Activated T-helper 17 cell treated with anti-CD3 and anti-CD28 coated beads, Interleukin-2, amount 50 U/mL, for 72 hours (primary cell): ENCODE results near the gene CASD1. TPM values are rescaled to one million over a fixed set of nuclear protein-coding genes. Genes with fewer than 3 reads are reported as not detected.
A peak's percentile ranks its signal among the peaks of the same experiment; 100 is the strongest.

Source experiments
- ATAC-seq: fragments of 150-1000 bp; cut with Tn5 transposase; replicated peaks from 2 replicates; pipeline ENCODE4 v1.10.0; 2021; ENCODE audit warnings: mild to moderate bottlenecking, moderate library complexity
- H3K27ac Mint-ChIP-seq: one replicate; pipeline ENCODE4 v1.8.0; 2022; ENCODE audit warnings: mixed read lengths
- H3K27me3 Mint-ChIP-seq: one replicate; pipeline ENCODE4 v1.8.0; 2022; ENCODE audit warnings: mixed read lengths
- H3K36me3 Mint-ChIP-seq: one replicate; pipeline ENCODE4 v1.8.0; 2022; ENCODE audit warnings: low read depth, mild to moderate bottlenecking, mixed read lengths
- H3K4me1 Mint-ChIP-seq: one replicate; pipeline ENCODE4 v1.8.0; 2022; ENCODE audit warnings: mixed read lengths
- H3K4me3 Mint-ChIP-seq: one replicate; pipeline ENCODE4 v1.8.0; 2022; ENCODE audit warnings: mild to moderate bottlenecking, mixed read lengths
- H3K9me3 Mint-ChIP-seq: one replicate; pipeline ENCODE4 v1.8.0; 2022; ENCODE audit warnings: mixed read lengths
- total RNA-seq, 2 donors: library from RNA; stranded (reverse); gene quantifications; one replicate each; pipeline ENCODE4 v1.2.3, GENCODE V29; 2022

The CASD1 gene
- total RNA-seq = 10 to 100 TPM; 14.2 to 26.6 TPM

GRCh38 chr7:94509264-94509886, at the start of gene CASD1:
Gene CASD1 (plus strand): TSS chr7:94509809. CDS start chr7:94510085, 276 bp downstream.
- Mint-ChIP-seq H3K36me3 (peaks cover 16% of the 10 kb centered on the region), H3K27me3 (no peaks in the 10 kb centered on the region), H3K4me3 (peak within 1 kb of the TSS; percentile 91), H3K9me3 (no peaks in the 10 kb centered on the region), H3K27ac (peak within 1 kb of the TSS; percentile 92), H3K4me1 (peaks cover 36% of the 10 kb centered on the region)
- ATAC-seq = peak; percentile 64

GRCh38 chr7:94466516-94466915, 43.1 kb upstream of the CASD1 start:
- Mint-ChIP-seq H3K36me3 (no peaks in the 10 kb centered on the region), H3K9me3 (no peaks in the 10 kb centered on the region)

GRCh38 chr7:94471604-94472003, 38.0 kb upstream of the CASD1 start:
- Mint-ChIP-seq H3K27ac (no peak overlapping the region), H3K36me3 (no peaks in the 10 kb centered on the region), H3K4me1 (no peaks in the 10 kb centered on the region), H3K9me3 (no peaks in the 10 kb centered on the region), H3K27me3 (peaks cover 21% of the 10 kb centered on the region), H3K4me3 (no peak overlapping the region)
- no peak for ATAC-seq

More at GRCh38 chr7:94466516-94466915, 43.1 kb upstream of the CASD1 start:
- ATAC-seq = no peak
- Mint-ChIP-seq H3K27me3 (peaks cover 17% of the 10 kb centered on the region), H3K27ac (no peak overlapping the region), H3K4me1 (no peaks in the 10 kb centered on the region), H3K4me3 (no peak overlapping the region)

GRCh38 chr7:94472608-94473007, 37.0 kb upstream of the CASD1 start:
- H3K9me3 Mint-ChIP-seq = no peaks in the 10 kb centered on the region
- H3K4me3 Mint-ChIP-seq = no peak overlapping the region
- no peaks in the 10 kb centered on the region for H3K36me3 Mint-ChIP-seq
- H3K27ac Mint-ChIP-seq = no peak overlapping the region
- no peaks in the 10 kb centered on the region for H3K4me1 Mint-ChIP-seq
- H3K27me3 Mint-ChIP-seq = peaks cover 18% of the 10 kb centered on the region
- peak; percentile 56 for ATAC-seq

- H3K27ac Mint-ChIP-seq = no peak overlapping the region
- H3K4me3 Mint-ChIP-seq = no peak overlapping the region
- H3K9me3 Mint-ChIP-seq = no peaks in the 10 kb centered on the region
These were observed 33.3 kb upstream of the CASD1 start for GRCh38 chr7:94476251-94476840.

GRCh38 chr7:94477878-94478277, 31.7 kb upstream of the CASD1 start:
- no peak overlapping the region for H3K27ac Mint-ChIP-seq
- H3K36me3 Mint-ChIP-seq = no peaks in the 10 kb centered on the region
- no peaks in the 10 kb centered on the region for H3K4me1 Mint-ChIP-seq
- no peak overlapping the region for H3K4me3 Mint-ChIP-seq
- no peak for ATAC-seq
- H3K9me3 Mint-ChIP-seq = no peaks in the 10 kb centered on the region
- H3K27me3 Mint-ChIP-seq = peaks cover 16% of the 10 kb centered on the region

More at GRCh38 chr7:94476251-94476840, 33.3 kb upstream of the CASD1 start:
- peaks cover 14% of the 10 kb centered on the region for H3K27me3 Mint-ChIP-seq
- no peak for ATAC-seq
- no peaks in the 10 kb centered on the region for H3K36me3 Mint-ChIP-seq
- H3K4me1 Mint-ChIP-seq = no peaks in the 10 kb centered on the region

- ATAC-seq = no peak
- H3K36me3 Mint-ChIP-seq = no peaks in the 10 kb centered on the region
- no peaks in the 10 kb centered on the region for H3K9me3 Mint-ChIP-seq
- H3K27ac Mint-ChIP-seq = no peak overlapping the region
- no peaks in the 10 kb centered on the region for H3K4me1 Mint-ChIP-seq
- peaks cover 19% of the 10 kb centered on the region for H3K27me3 Mint-ChIP-seq
- no peak overlapping the region for H3K4me3 Mint-ChIP-seq
These were observed 30.9 kb upstream of the CASD1 start for GRCh38 chr7:94478648-94479214.

- H3K27me3 Mint-ChIP-seq = peaks cover 30% of the 10 kb centered on the region
- no peak for ATAC-seq
- H3K36me3 Mint-ChIP-seq = no peaks in the 10 kb centered on the region
- no peaks in the 10 kb centered on the region for H3K9me3 Mint-ChIP-seq
- no peak overlapping the region for H3K27ac Mint-ChIP-seq
- H3K4me3 Mint-ChIP-seq = no peak overlapping the region
- no peaks in the 10 kb centered on the region for H3K4me1 Mint-ChIP-seq
These were observed 28.3 kb upstream of the CASD1 start for GRCh38 chr7:94481279-94481678.

GRCh38 chr7:94482796-94483195, 26.8 kb upstream of the CASD1 start:
- Mint-ChIP-seq H3K9me3 (no peaks in the 10 kb centered on the region), H3K27ac (no peak overlapping the region), H3K27me3 (peaks cover 31% of the 10 kb centered on the region), H3K4me1 (no peaks in the 10 kb centered on the region), H3K36me3 (no peaks in the 10 kb centered on the region), H3K4me3 (no peak overlapping the region)
- no peak for ATAC-seq

- H3K36me3 Mint-ChIP-seq = no peaks in the 10 kb centered on the region
- H3K9me3 Mint-ChIP-seq = no peaks in the 10 kb centered on the region
- no peak overlapping the region for H3K4me3 Mint-ChIP-seq
- H3K4me1 Mint-ChIP-seq = no peaks in the 10 kb centered on the region
- peaks cover 37% of the 10 kb centered on the region for H3K27me3 Mint-ChIP-seq
- ATAC-seq = no peak
- H3K27ac Mint-ChIP-seq = no peak overlapping the region
These were observed 25.8 kb upstream of the CASD1 start for GRCh38 chr7:94483843-94484242.

GRCh38 chr7:94486216-94486615, 23.4 kb upstream of the CASD1 start:
- Mint-ChIP-seq H3K9me3 (no peaks in the 10 kb centered on the region), H3K4me1 (no peaks in the 10 kb centered on the region), H3K27ac (no peak overlapping the region), H3K27me3 (peaks cover 37% of the 10 kb centered on the region), H3K4me3 (no peak overlapping the region), H3K36me3 (no peaks in the 10 kb centered on the region)
- ATAC-seq = no peak

- Mint-ChIP-seq H3K4me1 (peaks cover 6% of the 10 kb centered on the region), H3K9me3 (no peaks in the 10 kb centered on the region), H3K4me3 (no peak overlapping the region), H3K27me3 (peaks cover 20% of the 10 kb centered on the region), H3K27ac (no peak overlapping the region), H3K36me3 (no peaks in the 10 kb centered on the region)
- ATAC-seq = no peak
These were observed 18.2 kb upstream of the CASD1 start for GRCh38 chr7:94491410-94491809.

GRCh38 chr7:94492601-94493000, 17.0 kb upstream of the CASD1 start:
- Mint-ChIP-seq H3K36me3 (no peaks in the 10 kb centered on the region), H3K9me3 (no peaks in the 10 kb centered on the region), H3K27ac (no peak overlapping the region), H3K4me1 (peaks cover 6% of the 10 kb centered on the region), H3K4me3 (no peak overlapping the region), H3K27me3 (peaks cover 22% of the 10 kb centered on the region)
- ATAC-seq = peak; percentile 95

- no peak for ATAC-seq
- H3K9me3 Mint-ChIP-seq = no peaks in the 10 kb centered on the region
- H3K27me3 Mint-ChIP-seq = peaks cover 21% of the 10 kb centered on the region
- H3K36me3 Mint-ChIP-seq = no peaks in the 10 kb centered on the region
- H3K27ac Mint-ChIP-seq = no peak overlapping the region
- no peak overlapping the region for H3K4me3 Mint-ChIP-seq
- H3K4me1 Mint-ChIP-seq = no peaks in the 10 kb centered on the region
These were observed 11.5 kb upstream of the CASD1 start for GRCh38 chr7:94497874-94498670.
